ENCODE results near the gene ACSM2B.
"Not testable (repeated sequence)": the region's sequence is repeated elsewhere in the genome, so short reads cannot be mapped to it uniquely, and the experiment has no call there.

ACSM2B gene

GRCh38 chr16:20595068-20595467 is 18.9 kb upstream of the ACSM2B start:
- DNase-seq: not testable (repeated sequence)

GRCh38 chr16:20592780-20593179 is 16.6 kb upstream of the ACSM2B start:
- not testable (repeated sequence) for DNase-seq

DNA sequence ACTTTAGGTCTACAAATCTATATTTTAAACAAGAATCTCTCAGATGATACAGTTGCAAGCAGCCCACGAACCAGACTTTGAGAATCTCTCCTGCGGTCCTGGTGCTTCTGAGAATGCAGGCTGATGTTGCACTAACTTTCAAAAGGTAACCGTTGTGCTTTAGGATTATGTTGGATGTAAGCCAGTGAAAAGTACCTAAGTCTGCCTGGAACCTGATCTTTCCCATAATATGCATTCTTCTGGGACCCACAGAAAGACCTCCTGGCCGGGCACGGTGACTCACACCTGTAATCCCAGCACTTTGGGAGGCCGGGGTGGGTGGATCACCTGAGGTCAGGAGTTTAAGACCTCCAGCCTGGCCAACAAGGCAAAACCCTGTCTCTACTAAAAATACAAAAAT is 13.3 kb upstream of the ACSM2B start:
- DNase-seq: not testable (repeated sequence)

GRCh38 chr16:20587645-20588074 is 11.5 kb upstream of the ACSM2B start:
- not testable (repeated sequence) for DNase-seq

DNA sequence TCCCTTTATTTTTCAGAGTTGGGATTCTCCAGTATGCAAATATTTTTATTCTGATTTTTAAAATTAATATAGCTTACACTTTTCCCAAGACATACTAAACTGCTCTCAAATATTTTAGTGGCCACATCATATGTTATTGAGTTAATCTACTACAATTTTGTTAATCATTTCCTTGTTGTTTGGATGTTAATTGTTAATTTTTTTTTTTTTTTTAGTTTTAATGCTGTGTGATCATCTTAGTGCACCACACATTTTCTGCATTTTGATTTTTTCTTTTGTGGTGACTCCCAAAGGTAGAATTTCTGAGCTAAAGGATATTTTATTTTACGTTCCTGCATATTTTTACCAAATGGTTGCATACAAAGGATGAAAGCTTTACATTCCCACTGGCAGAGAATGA is 10.5 kb upstream of the ACSM2B start:
- not testable (repeated sequence) for DNase-seq

- DNase-seq: not testable (repeated sequence)
Observed at GRCh38 chr16:20586112-20586511, 9.9 kb upstream of the ACSM2B start.

DNA sequence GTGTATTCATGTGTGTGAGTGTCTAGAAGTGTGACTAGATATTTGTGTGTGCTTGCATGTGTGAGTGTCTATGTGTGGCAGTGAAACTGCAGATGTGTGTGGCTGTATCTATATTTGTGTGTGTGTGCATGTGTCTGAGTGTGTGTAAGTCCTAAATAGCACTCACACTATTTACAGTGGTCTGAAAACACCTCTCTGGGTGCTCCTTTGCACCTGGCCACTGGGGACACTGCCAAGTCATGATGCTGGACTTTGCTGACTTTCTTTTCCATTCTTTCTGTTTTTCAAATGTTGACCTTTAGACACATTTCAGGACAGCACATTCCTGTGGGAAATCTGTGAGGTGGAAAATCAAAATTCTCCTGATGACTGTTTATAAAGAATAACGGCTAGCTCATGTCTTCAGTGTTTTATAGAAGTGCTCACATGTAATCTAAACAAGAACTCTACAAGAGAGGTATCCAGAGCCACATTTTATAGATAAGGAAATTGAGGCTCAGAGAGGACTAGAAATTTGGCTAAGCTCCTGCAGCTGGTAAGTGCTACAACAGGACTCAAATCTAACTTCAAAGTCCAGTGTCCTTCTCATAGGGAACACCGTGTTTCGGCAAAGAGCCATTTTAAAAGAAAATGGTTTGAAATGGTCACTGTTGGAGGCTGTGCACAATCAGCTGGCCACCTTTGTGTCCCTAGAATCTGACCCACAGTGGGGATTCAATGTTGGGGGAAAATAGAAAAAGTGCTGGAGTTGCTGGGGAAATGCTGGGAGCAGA is 4.5 kb upstream of the ACSM2B start:
- not testable (repeated sequence) for DNase-seq

- not testable (repeated sequence) for DNase-seq
Observed at GRCh38 chr16:20578091-20578490, 1.9 kb upstream of the ACSM2B start.

GRCh38 chr16:20569117-20569651 is 7.0 kb downstream of the ACSM2B start:
- DNase-seq: not testable (repeated sequence)

DNA sequence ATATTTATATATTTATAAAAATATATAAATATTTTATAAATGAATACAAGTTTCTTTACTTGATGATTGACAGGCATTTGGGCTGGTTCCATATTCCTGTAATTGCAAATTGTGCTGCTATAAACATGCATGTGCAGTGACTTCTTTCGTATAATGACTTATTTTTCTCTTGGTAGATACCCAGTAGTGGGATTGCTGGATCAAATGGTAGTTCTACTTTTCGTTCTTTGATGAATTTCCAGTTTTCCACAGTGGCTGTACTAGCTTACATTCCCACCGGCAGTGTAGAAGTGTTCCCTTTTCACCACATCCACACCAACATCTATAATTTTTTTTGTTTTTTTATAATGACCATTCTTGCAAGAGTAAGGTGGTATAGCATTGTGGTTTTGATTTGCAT is 7.8 kb downstream of the ACSM2B start:
- no peak for DNase-seq

DNA sequence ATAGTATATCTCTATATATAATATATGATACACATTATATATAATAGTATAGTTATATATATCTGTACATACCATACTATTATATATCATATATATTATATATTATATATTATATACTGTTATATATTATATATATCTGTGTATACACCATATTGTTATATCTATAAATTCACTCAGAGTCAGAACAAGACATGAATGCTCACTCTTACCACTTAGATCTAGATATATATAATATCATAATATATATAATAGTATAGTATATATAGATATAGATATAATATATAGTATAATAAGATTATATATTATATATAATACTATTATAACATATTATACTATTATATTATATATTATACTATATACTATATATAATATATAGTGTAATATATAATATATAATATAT is 9.3 kb downstream of the ACSM2B start:
- no peak for DNase-seq

GRCh38 chr16:20565334-20565733 is 10.8 kb downstream of the ACSM2B start:
- not testable (repeated sequence) for DNase-seq

- not testable (repeated sequence) for DNase-seq
Observed at GRCh38 chr16:20564218-20564617, 11.9 kb downstream of the ACSM2B start.

DNA sequence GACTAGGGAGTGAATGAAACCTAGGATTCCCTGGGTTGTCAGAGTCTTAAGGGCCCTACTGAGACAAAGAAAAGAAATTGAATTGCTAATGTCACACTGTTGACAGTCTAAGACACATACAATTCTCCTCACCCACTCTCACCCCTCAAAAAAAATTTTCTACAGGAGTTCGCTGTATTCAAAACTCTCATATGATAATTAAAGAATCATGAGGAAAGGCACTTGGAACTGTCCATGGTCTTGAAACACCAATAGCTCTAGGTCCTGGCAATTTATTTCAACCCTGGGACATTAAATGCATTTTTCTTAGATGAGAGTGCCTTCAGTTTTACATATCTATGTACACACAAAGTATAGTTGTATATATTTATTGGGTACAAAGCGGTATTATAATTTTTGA is 20.5 kb downstream of the ACSM2B start:
- DNase-seq: not testable (repeated sequence)

- DNase-seq: not testable (repeated sequence)
Observed at GRCh38 chr16:20554689-20555088, 21.5 kb downstream of the ACSM2B start.

- not testable (repeated sequence) for DNase-seq
Observed at GRCh38 chr16:20553493-20553892, 22.7 kb downstream of the ACSM2B start.

- not testable (repeated sequence) for DNase-seq
Observed at GRCh38 chr16:20546951-20547350, 29.2 kb downstream of the ACSM2B start.

GRCh38 chr16:20546278-20546853 is 29.8 kb downstream of the ACSM2B start:
- not testable (repeated sequence) for DNase-seq

DNA sequence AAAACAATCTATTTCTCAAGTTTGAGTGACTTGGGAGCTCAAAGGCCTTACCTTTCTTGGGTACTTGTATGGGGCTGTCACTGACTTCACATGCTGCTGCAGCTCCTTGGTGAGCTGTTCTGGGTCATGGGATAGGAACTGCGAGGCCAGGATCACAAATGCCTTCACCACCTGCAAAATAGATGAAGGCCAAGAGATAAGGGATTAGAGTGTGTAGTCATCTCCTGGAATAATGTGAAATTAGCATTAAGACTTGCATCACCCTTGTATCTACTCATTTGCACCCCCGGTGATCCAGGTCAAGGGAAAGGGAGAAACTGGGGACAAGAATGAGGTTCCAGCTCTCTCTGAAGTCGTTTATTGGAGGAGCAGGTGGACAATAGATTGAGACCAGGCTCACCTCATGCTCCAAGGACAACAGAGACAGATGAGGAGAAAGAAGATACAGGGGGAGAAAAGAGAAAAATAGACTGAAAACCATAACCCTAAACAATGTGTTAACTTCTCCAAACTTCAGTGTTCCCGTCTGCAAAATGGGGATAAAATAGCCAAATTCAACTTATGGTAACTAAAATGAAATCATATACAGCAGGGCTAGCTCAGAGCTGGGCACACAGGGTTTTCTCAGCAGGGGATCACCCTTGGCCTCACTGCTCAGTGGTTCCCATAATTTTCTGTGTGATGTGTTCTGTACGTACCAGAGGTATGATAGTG is 35.4 kb downstream of the ACSM2B start:
- DNase-seq: not testable (repeated sequence)

DNA sequence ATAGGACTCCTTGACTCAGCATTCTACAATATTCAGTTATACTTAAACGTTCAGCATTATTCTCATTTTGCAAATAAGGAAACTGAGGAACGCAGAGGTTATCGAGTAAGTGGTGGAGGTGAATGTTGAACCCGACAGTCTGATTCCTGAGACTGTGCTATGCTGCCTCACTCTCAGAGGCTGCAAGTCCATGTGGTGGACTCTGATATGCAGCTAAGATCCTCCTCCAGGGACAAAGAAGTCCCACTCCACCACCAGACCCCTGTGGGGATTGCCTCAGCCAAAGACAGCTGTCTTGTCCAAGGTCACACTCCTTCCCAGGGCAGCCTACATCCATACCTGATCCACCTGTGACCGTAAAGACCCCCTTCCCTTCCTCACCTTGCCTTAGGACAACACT is 37.5 kb downstream of the ACSM2B start:
- DNase-seq: no peak

- DNase-seq: no peak
Observed at GRCh38 chr16:20538181-20538580, 38.0 kb downstream of the ACSM2B start.

GRCh38 chr16:20536669-20537068 is 39.5 kb downstream of the ACSM2B start:
- DNase-seq: not testable (repeated sequence)

DNA sequence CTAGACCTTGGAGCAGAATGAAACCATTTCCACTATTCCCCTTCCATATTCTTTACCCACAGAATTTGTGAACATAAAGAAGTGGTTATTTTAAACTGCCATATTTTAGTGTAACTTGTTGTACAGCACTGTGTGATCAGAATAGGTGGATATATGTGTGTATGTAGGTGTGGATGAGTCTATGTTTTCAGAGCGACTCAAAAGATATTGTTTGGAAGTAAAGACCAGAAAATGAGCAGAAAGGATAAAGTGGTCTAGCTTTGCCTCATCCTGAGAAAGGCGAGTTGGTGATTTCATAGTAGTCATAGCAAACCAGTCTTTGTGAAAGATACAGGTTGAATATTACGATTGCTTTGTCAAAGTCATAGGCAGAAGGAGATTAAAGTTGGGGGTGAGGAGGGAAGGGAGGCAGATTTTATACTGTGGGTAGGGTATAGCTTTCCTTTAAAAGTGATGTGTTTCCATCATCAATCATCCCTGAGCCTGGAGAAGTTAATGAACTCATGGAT is 43.8 kb downstream of the ACSM2B start:
- DNase-seq: not testable (repeated sequence)
